Measurements from ENCODE around the gene ZSCAN10.
"Not testable (repeated sequence)": the region's sequence is repeated elsewhere in the genome, so short reads cannot be mapped to it uniquely, and the experiment has no call there.

ZSCAN10 gene

GRCh38 chr16:3085868-3086595 lies 13.1 kb downstream of the ZSCAN10 start:
- no peak for DNase-seq (ENCODE audit: low read depth)

DNA sequence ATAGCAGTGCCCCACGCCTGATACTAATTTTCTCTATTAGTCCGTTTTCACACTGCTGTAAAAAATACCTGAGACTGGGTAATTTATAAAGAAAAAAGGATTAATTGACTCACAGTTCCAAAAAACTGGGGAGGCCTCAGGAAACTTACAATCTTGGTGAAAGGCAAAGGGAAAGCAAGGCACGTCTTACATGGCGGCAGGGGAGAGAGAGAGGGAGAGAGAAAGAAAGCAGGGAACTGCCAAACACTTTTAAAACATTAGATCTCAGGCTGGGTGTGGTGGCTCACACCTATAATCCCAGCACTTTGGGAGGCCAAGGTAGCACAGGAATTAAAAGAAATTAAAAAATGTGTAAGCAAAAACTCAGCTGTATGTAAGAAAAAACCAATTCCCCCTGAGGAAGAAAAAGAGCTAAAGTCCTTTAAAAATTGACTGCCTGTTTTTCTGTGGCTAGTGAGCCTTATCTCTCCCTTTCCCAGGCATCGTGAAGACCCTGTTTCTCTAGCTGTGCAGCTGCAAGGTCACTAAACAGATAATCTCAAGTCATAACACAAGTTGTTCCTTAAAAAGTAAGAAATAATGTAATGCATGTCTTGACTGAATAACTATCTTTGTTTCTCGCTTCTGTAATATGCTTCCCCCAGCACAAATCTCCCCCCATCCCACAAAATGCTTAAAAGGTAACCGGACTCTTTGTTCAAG lies 14.0 kb downstream of the ZSCAN10 start:
- no peak for DNase-seq (ENCODE audit: low read depth)

DNA sequence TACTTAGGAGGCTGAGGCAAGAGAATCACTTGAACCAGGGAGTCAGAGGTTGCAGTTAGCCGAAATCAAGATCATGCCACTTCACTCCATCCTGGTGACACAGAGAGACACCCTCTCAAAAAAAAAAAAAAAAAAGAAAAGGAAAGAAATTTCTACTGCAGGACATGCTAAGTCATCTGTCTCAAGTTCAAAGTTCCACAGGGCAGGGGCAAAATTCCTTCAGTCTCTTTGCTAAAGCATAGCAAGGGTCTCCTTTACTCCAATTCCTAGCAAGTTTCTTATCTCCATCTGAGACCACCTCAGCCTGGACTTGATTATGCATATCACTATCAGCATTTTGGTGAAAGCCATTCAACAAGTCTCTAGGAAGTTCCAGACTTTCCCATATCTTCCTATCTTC lies 14.6 kb downstream of the ZSCAN10 start:
- no peak for DNase-seq (ENCODE audit: low read depth)

- DNase-seq (ENCODE audit: low read depth) = not testable (repeated sequence)
These were observed 15.7 kb downstream of the ZSCAN10 start for GRCh38 chr16:3083408-3083807.

- DNase-seq (ENCODE audit: low read depth) = not testable (repeated sequence)
These were observed 17.1 kb downstream of the ZSCAN10 start for GRCh38 chr16:3081957-3082356.

- no peak for DNase-seq (ENCODE audit: low read depth)
These were observed 19.1 kb downstream of the ZSCAN10 start for GRCh38 chr16:3080024-3080423.

DNA sequence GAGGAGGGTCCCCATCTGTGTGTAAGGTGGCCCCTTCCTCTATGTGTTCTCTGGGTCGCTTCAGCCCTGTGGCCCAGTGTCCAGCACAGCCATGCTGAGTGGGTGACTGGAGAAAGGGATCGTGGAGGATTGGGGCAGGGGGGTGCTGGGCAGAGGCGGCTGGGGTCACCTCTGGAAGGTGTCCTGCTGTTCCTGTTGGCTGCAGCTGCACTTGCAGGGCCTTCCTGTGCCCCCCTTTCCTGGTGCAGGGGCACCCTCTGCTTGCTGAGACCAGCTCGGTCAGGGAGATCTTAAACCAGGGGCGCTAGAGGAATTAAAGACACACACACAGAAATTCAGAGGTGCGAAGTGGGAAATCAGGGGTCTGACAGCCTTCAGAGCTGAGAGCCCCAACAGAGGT lies 22.5 kb downstream of the ZSCAN10 start:
- DNase-seq (ENCODE audit: low read depth) = no peak

DNA sequence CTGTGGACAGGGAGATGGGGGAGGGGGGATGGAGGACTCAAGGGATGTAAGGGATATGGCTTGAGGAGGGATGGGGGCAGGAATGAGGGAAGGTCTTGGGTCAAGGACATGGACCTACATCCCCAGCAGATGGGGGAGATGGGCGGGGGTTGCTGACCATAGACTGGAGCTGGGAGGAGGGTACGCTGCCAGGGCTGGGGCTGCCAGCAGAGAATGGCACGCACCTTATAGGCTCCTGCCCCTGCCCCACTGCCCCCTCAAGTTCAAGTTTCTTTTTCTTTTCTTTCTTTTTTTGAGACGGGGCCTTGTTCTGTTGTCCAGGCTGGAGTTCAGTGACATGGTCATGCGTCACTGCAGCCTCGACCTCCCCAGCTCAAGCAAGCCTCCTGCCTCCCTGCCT lies 23.1 kb downstream of the ZSCAN10 start:
- DNase-seq (ENCODE audit: low read depth) = not testable (repeated sequence)

GRCh38 chr16:3075523-3075915 lies 23.6 kb downstream of the ZSCAN10 start:
- no peak for DNase-seq (ENCODE audit: low read depth)

GRCh38 chr16:3074860-3075522 lies 24.1 kb downstream of the ZSCAN10 start:
- no peak for DNase-seq (ENCODE audit: low read depth)

GRCh38 chr16:3073448-3073847 lies 25.6 kb downstream of the ZSCAN10 start:
- no peak for DNase-seq (ENCODE audit: low read depth)

- DNase-seq (ENCODE audit: low read depth) = not testable (repeated sequence)
These were observed 26.4 kb downstream of the ZSCAN10 start for GRCh38 chr16:3072576-3073263.

GRCh38 chr16:3072148-3072547 lies 26.9 kb downstream of the ZSCAN10 start:
- DNase-seq (ENCODE audit: low read depth) = not testable (repeated sequence)

GRCh38 chr16:3071655-3072054 lies 27.4 kb downstream of the ZSCAN10 start:
- no peak for DNase-seq (ENCODE audit: low read depth)

DNA sequence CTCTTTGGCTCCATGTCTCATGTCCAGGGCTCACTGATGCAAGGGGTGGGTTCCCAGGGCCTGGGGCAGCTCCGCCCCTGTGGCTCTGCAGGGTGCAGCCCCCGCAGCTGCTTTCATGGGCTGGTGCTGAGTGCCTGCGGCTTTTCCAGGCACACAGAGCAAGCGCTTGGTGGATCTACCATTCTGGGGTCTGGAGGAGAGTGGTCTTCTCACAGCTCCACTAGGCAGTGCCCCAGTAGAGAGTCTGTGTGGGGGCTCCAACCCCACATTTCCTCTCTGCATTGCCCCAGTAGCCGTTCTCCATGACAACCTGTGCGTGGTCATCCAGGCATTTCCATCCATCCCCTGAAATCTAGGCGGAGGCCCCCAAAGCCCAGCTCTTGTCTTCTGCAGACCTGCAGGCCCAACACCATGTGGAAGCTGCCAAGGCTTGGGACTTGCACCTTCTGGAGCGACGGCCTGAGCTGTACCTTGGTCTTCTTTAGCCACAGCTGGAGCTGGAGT lies 28.4 kb downstream of the ZSCAN10 start:
- DNase-seq (ENCODE audit: low read depth) = no peak

GRCh38 chr16:3069146-3069545 lies 29.9 kb downstream of the ZSCAN10 start:
- not testable (repeated sequence) for DNase-seq (ENCODE audit: low read depth)

DNA sequence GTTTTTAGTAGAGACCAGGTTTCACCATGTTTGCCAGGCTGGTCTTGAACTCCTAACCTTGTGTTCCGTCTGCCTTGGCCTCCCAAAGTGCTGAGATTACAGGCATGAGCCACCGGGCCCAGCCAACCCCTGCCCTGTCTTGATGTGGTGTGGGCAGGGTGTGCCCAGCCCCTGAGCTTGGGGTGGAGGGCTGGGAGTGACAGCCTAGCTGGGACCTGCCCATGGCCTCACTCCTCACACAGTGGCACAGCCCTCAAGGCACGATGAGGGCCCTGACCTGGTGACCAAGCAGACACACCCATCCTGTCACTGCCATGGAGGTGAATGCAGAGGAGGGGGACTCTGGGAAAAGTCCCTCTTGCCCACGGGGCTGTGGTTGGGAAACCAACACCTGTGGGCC lies 30.6 kb downstream of the ZSCAN10 start:
- no peak for DNase-seq (ENCODE audit: low read depth)

GRCh38 chr16:3066440-3066748 lies 32.7 kb downstream of the ZSCAN10 start:
- DNase-seq (ENCODE audit: low read depth) = no peak

DNA sequence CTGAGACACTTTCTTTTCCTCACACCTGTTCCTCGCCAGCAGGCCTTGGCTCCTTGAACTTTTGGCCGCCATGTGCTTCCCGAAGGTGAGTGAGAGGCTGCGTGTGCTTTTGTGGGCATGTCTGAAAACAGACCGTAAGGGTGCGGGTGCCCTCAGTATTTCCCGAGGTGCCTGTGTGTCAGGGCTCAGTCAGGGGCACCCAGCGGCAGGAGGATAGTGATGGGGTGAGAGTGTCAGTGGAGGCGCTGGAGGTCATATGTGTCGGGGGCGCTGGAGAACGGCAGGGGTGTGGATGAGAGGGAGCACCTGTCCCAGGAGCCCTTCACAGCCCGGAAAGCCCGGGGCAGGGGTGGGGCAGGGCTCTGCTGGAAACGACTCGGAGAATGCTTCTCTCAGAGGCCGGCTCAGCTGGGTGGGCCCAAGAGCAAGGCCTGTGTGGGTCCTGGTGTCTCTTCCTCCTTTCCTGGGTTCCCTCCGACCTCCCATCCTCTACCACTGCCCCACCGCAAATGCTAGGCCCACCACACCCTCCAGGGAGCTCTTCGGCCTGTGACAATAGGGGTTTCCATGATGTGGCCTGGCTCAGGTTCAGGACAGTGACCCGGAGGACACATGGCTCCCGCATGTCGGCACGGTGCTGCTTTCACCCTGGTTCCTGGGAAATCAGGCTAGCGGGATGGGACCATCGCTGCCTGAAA lies 33.2 kb downstream of the ZSCAN10 start:
- DNase-seq (ENCODE audit: low read depth) = no peak

DNA sequence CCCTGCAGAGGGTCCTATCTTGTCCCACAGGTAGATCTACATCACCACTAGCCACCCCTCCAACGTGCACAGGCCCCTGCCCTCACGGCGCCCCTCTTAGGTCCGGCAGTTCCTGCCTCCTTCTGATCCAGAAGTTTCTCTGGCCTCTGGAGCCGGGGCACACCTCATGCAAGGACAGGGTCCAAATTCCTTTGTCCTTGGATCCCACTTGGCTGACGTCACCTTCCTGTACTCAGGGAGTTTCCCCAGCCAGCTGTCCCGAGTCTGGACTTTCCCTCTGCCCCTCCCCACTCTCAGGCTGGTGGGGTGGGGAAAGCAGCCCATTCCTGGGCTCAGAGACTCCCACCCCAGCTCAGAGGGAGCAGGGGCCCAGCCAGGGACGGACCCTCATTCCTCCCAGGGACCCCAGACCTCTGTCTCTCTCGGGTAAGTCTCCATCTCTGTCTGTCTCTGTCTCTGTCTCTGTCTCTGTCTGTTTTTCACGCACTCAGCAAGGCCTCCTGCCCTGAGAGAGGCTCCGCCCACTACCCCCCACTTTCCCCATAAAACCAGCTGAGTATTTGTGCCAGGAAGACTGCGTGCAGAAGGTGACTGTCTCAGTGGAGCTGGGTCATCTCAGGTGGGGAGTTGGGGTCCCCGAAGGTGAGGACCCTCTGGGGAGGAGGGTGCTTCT lies 33.9 kb downstream of the ZSCAN10 start, which contains the start of gene IL32:
IL32 (plus strand) TSS at position 572 of the 673 bp plus-strand sequence. CDS start 172 bp downstream, outside the sequence.
- no peak for DNase-seq (ENCODE audit: low read depth)
